T follicular helper cell (primary cell): ENCODE data around the gene SPESP1.
"Not testable (repeated sequence)": the region's sequence is repeated elsewhere in the genome, so short reads cannot be mapped to it uniquely, and the experiment has no call there.

Experiments used
- DNase-seq: peaks from one replicate; pipeline ENCODE4 v3.0.0-alpha.2; 2020; ENCODE audit warnings: low read depth

SPESP1 gene

DNA sequence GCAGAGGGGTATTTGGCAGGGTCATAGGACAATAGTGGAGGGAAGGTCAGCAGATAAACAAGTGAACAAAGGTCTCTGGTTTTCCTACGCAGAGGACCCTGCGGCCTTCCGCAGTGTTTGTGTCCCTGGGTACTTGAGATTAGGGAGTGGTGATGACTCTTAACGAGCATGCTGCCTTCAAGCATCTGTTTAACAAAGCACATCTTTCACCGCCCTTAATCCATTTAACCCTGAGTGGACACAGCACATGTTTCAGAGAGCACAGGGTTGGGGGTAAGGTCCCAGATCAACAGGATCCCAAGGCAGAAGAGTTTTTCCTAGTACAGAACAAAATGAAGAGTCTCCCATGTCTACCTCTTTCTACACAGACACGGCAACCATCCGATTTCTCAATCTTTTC lies 33.4 kb downstream of the SPESP1 start:
- DNase-seq = not testable (repeated sequence)

DNA sequence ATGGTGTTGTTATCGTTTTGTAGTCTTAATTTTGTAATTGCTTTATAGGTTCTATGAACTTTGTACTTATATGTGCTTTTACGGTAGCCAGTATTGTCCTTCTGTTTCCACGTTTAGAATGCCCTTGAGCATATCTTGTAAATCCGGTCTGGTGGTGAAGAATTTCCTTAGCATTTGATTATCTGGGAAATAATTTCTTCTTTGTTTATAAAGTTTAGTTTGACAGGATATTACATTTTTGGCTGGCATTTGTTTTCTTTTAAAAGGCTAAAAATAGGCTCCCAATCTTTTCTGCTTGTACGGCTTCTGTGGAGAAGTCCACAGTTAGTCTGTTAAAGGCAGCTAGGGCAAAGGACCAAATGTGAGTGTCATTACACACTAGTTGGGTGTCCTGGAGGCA lies 36.7 kb downstream of the SPESP1 start:
- DNase-seq = no peak

DNA sequence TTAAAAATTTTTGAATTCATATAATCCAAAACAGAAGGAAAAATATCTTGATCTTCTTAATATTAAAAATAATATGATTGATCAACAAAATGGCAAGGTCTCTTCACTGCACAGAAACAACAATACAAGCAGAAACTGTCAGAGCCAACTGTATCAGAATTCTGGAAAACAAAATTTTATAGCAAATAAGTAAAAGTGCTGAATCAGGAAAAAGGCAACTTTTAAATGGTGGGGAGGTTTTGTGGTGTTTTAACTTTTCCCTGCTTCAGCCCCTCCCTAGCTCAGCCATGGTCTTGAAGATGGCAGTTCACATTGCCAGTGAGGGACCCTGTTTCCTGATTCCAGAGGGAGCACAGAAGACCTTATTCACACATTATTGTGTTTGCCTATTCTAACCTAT lies 37.6 kb downstream of the SPESP1 start:
- DNase-seq = no peak

DNA sequence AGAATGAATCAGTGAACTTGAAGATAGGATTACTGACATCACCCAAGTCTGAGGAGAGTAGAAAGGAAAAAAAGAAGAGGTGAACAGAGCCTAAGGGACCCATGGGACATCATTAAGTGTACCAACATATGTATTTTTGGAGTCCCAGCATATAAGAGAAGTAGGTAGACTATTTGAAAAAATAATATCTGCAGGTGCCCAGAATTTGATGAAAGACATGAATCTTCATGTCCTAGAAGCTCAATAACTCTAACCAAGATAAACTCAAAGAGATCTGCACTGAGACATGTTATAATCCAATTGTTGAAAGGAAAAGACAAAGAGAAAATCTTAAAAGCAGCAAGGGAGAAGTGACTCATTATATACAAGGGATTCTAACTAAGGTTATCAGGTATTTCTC lies 39.0 kb downstream of the SPESP1 start:
- no peak for DNase-seq

DNA sequence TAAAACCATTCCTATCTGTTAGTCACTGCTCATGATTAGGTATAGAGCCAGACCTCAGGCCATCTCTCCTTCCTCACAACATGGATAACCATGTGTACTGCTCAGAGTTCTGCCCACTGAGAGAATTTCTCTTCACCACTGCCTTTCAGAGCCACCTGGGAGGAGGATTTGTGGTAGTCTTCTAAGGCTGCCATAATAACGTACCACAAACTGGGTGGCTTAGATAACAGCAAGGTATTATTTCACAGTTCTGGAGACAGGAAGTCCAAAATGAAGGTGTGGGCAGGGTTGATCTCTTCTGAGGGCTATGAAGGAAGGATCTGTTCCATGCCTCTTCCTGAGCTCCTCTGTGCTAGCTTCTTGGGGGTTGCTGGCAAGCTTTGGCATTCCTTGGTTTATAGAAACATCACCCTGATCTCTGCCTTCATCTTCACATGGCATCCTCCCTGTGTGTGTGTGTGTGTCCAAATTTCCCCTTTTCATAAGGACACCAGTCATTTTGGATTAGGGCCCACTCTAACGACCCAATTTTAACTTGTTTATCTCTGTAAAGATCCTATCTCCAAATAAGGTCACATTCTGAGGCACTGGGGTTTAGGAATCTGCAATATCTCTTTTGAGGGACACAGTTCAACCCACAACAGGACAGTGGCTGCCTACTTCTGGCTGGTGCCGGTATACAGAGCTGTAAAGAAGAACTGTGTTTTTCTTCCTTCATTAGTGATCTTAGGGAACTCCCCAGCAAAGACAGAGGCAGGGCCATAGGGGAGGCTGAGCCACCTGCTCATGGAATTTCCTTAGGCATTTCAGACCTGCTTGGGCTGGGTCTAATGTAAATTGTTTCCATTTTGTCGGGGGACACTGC lies 42.1 kb downstream of the SPESP1 start:
- DNase-seq = no peak

DNA sequence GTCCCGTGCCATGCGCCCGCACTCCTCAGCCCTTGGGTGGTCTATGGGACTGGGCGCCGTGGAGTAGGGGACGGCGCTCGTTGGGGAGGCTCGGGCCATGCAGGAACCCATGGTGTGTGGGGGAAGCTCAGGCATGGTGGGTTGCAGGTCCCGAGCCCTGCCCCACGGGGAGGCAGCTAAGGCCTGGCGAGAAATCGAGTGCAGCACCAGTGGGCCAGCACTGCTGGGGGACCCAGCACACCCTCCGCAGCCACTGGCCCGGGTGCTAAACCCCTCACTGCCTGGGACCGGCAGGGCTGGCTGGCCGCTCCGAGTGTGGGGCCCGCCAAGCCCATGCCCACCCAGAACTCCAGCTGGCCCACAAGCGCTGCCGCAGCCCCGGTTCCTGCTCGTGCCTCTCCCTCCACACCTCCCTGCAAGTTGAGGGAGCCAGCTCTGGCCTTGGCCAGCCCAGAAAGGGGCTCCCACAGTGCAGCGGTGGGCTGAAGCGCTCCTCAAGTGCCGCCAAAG lies 45.4 kb downstream of the SPESP1 start:
- DNase-seq = not testable (repeated sequence)

DNA sequence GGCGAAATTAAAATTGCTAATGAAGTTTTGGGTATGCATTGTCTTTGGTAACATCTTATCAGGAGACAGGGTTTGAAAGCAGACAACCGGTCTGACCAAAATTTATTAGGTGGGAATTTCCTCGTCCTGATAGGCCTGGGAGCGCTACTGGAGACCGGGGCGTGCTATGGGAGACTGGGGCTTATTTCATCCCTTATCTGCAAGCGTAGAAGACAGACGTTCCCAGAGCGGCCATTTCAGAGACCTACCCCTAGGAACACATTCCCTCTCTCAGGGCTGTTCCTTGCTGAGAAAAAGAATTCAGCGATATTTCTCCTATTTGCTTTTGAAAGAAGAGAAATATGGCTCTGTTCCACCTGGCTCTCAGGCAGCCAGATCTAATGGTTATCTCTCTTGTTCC lies 47.1 kb downstream of the SPESP1 start:
- not testable (repeated sequence) for DNase-seq

DNA sequence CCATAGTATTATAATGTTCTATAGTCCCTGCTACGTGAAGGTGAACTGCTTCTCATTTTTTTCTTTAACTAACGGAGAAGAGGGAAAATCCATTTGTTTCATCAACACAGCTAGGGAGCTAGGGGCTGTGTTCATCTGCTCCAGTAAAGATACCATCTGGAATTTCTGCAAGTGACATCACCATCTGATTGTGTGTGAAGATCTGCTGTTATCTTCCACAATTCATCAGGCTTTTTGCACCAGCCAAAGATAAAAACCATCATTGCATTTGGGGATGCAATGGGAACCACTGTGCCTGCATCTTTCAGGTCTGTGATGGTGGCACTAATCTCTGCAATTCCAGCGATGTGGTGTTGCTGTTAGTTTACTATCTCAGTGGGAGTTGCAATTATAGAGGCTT lies 48.7 kb downstream of the SPESP1 start:
- DNase-seq = no peak

DNA sequence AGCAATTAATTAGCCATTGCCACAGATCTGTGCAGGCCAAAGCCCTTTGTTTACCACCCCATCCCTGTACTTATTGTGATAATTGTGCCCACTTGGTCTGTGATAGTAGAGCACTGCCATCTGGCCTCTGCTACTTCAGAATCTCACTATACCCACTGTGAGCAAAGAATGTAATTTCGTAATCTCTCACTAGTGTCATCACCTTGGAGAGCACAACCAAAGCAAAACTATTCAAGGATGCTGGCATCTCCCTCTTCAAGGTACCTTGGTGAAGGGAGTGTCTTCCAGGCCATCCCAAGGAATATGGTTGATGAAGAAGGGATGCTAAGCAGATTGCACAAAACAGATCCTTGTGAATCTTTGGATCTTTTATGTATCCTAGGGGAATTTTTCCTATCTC lies 49.5 kb downstream of the SPESP1 start:
- no peak for DNase-seq

DNA sequence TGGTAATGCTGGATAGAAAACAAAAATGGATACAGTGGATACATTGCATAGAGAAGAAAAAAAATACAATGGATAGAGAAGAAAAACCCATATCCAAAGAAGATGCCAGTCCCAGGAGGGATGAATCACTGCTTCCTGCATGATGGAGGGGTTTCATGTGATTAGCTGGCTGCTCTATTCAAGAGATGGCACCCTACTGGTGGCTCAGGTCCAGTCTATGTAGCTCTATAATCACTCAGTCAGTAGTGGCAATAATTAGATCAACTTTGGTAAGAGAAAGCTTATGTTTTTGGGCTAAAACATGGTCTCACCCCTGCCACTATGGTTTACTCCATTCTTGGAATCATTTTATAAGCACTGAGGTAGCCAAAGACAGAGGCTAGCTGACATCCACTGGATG lies 50.5 kb downstream of the SPESP1 start:
- DNase-seq = no peak

DNA sequence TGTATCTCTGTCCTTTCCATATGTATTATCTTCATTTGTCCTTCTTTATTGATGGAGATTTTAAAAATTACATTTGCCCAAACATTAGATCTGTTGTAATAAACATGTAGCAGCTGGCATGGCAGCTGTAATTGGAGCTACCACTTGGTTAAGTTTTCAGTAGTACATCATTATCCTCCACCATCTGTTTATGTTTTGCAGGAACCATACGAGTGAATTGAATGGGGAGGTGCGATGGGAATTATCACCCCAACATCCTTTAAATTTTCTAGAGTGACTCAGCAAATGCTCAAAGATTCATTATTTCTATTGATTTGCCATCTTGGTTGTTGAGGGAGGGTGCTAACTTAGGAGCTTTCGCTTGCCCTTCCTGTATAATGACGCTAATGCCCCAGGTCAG lies 51.6 kb downstream of the SPESP1 start:
- DNase-seq = no peak

DNA sequence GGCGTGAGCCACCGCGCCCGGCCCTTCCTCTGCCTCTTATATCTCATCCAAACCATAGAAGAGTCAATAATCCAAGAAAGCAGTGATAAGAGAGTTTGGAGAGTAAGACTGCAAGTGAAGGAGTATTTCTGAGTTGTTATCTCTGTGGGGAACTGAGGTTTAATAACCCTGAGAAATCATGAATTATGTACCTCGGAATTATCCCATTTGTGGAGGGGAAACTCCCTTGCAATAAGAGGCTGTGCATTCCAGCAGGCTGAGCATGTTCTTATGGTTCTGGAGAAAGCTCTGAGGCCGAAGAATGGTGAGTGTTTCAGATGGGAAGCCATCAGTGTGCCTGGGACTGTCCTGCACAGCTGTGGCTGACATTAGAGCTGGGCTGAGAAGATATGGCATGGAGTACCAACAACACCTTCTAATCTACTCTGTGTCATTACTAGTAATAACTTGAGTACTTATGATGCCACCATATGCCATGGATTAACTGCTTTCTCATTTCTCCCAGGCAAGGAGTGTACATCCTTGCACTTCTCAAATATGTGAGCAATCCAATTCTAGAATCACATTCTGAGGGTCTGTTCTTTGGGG lies 52.7 kb downstream of the SPESP1 start:
- DNase-seq = no peak

DNA sequence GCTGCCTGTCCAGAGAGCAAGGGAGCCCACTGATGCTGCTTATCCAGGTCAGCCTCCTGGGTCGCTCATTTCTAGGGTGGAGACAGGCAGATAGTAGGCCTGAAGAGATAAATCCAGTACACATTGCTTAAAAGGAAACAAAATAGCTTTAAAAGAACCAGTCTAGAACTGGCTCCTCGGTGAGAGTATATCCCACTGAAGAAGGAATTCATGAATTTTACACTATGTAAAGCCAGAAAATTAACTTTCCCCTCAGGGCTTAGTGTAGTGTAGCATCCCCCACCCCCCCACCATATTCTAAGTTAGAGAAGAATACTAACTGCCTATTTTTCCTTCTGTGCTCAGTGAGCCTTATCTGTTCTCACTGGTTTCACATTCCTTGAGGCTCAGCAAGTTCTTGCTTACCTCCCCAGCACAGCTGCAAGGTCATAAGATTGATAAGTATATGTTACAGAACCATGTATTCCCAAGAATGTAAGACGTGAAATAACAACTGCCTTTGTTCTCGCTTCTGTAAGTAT lies 53.7 kb downstream of the SPESP1 start:
- DNase-seq = no peak

DNA sequence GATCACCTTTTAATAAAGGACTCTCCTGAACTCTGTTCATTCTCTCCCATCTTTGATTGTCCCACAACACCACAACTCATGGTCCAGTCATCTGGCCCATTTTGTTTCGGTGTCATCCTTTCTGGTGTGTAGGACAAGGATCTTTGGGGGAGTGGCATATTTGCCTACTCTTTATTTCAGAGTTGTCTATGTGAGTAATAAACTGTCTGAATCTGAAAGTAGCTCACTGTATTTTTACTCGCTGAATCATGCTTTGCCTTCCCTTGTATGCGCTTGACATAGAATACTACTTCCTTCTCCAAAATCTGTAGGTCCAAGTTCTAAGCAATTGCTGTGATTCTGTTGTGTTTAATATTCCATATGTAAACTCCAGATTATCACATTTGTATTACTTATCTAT lies 54.3 kb downstream of the SPESP1 start:
- DNase-seq = no peak

DNA sequence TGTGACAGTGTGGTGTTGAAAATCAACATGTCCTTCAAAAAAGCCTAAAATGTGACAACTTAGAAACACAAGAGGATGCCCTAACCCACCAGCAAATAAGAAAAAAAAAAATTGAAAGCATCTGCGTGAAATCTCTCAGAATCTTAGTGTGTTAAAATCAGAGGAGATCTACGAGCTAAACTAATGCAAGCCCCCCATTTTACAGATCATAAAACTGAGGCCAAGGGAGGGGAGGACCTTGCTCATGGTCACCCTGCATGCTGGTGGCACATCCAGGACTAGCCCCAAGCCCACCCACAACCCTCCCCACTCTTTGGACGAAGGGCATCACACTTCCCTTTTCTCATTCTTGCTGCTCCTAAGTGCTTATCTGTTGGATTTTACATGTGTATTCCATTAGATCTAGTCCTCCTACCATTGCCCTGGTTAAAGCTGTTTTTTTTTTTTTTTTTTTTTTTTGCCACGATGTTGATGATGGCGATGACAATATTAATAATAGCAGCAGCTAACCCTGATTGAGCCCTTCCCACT lies 55.1 kb downstream of the SPESP1 start:
- no peak for DNase-seq

DNA sequence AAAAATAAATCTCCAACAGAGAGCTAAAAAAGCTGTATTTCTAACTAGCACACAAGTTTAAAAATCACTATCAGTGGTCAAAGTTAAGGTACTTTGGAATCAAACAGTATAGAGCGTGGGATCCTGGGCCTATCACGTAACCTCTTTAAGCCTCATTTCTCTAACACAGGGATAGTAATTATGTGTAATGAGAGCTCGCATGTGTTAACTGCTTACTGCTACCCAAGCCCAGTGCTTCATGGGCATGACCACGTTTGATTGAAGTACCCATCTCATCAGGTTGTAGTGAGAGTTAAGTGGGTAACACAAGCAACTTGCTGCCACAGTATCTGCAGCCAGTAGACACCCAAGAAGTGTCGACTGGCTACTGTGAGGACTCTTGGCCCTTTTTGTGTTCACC lies 56.0 kb downstream of the SPESP1 start:
- DNase-seq = no peak

DNA sequence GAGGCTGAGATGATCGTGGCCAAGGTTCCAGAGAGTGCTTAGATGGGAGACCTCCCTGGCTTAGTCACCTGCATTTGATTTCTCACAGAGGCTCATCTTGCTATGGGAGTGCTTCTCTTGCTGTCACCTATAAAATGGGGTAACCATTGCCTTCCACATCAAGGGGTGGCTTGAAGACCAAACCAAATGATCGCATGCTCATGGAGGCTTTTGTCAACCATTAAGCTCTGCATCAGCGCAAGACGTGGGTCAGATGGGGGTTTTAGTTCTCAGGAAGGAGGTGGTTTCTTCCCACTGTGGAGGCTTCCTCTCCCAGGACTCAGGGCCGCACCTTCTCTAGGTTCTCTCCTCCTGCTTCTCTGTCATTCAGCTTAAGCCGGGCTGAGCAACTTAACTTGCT lies 56.8 kb downstream of the SPESP1 start:
- no peak for DNase-seq

DNA sequence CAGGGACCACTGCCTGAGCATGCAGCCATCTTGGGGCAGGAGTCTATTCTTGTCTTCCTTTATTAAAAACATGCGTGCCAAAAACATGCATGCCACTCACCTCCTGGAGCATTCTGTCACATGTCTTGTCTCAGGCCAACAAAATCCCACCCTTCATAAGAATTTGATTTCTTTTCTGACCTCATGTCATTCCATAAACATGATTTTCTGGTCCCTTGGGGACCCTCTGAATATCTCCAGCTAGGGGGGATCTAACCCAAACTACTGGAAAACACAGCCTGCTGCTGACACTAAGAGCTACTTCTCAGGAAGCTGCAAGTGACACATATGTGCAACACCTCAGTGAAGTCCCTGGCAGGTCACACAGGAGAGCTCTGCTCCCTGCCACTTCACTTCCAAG lies 57.4 kb downstream of the SPESP1 start:
- DNase-seq = no peak

DNA sequence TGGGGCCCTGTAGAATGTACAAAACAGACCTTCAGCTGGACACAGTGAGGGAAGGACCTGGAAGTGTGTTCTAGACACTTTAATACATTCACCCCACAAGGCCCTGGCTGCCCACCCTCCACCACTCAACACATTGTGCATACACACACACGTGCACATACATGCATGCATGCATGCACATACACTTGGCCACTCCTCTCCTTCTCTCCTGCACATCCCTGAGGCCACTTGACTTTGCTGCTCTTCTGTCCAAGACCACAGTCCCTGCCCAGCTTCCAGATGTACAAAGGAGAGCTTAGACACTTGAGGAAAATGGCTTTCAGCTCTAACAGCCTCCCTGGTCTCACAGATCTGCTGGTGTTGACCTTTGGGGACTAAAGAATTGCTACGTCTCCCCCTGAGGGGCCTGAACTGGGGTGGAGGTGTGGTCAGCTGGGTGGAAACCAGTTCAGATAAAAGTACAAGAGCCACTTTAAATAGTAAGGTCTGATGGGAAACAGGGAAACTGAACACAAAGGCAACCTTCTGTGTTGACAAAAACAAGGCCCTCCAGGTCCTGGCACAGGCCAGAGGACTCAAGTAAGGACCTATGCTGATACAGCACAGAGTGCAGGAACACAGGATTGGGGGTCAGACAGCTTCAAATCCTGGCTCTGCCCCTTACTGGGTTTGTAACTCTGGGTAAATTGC lies 59.4 kb downstream of the SPESP1 start:
- no peak for DNase-seq

DNA sequence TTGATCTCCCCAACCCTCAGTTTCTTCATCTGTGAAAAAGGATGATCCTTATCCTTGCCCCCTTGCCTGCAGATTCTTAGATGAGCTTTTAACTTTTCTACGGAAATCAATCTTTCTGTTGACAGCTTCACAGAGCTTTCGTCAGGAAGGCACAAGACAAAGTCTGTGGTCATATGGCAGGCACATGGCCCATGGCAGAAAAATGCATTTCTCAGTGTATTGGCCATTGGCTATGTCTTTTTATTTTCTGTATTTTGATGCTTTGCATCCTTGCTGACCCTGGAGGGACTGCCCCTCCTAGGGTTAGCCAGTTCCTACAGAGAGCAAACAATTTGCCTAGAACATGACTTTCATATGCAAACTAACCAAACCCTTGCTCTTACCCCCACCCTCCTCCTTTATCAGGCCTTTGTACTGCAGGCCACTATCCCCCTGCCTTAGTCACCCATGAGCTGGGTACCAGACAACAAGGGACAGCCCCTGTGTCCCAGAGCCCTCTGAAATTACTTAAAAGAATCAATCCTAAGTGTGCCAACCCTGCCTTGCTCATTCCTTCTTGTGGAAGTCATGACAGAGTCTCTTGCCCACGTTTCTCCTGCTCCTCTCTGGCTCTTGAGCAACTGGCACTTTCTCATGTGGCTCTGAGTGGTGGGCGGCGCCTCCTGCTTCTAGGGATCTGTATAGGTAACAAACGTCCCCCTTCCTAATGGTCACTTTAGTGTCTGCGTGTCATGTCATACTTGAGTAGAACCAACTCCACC lies 60.1 kb downstream of the SPESP1 start:
- no peak for DNase-seq

DNA sequence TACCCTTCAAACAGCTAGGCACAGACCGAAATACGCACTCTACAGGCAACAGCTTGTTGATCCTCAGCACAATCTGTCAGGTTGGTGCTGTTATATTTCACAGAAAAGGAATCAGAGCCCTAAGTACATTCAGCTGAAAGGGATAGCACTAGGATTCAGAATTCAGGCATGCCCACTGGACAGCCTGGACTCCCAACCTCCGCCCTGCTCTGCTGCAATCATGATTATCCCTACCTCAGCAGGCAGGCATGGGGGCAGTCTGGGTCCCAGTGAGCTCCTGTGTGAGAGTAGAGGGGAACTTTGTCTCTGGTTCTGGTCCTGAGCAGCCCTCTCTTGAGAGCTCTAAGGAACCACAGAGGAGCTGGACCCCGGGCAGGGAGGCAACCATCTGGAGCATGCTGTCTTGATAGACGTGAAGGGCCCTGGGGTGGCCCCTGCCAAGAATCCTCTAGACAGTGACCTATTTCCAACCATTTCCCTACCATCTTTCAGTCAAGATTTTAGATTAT lies 60.7 kb downstream of the SPESP1 start:
- DNase-seq = no peak
